ENCODE data around the gene COL15A1.

DNA sequence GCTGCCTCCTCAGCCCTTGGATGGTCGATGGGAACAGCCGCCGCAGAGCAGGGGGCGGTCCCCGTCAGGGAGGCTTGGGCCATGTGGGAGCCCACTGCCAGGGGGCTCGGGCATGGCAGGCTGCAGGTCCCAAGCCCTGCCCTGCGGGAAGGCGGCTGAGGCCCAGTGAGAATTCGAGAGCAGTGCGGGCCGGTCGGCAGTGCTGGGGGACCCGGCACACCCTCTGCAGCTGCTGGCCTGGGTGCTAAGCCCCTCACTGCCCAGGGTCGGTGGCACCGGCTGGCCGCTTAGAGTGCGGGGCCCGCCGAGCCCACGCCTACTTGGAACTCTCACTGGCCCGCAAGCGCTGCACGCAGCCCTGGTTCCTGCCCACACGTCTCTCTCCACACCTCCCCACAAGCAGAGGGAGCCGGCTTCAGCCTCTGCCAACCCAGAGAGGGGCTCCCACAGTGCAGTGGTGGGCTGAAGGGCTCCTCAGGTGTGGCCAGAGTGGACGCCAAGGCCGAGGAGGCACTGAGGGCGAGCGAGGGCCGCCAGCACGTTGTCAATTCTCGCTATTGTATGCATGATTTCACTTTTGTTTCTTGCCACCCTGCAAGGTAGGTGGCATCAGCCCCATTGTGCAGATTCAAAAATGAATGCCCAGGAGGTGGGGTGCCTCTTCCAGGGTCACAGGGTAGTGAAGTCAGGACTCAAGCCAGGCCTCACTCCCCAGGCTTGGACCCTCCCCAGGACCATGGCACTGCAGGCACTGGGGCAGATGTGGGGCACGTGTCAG lies 48.6 kb downstream of the COL15A1 start:
- TF ChIP-seq, protein P1, sequence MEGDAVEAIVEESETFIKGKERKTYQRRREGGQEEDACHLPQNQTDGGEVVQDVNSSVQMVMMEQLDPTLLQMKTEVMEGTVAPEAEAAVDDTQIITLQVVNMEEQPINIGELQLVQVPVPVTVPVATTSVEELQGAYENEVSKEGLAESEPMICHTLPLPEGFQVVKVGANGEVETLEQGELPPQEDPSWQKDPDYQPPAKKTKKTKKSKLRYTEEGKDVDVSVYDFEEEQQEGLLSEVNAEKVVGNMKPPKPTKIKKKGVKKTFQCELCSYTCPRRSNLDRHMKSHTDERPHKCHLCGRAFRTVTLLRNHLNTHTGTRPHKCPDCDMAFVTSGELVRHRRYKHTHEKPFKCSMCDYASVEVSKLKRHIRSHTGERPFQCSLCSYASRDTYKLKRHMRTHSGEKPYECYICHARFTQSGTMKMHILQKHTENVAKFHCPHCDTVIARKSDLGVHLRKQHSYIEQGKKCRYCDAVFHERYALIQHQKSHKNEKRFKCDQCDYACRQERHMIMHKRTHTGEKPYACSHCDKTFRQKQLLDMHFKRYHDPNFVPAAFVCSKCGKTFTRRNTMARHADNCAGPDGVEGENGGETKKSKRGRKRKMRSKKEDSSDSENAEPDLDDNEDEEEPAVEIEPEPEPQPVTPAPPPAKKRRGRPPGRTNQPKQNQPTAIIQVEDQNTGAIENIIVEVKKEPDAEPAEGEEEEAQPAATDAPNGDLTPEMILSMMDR (IDR thresholded peaks at IDR 0.05; ENCODE audit: low read length): no peak
- TF ChIP-seq EZH2 (optimal IDR thresholded peaks at IDR 0.05; ENCODE audit: low read depth, low read length): no peak
- TF ChIP-seq EZH2phosphoT487 (IDR thresholded peaks at IDR 0.05; ENCODE audit: low read length): no peak
